ENCODE data around the gene TOM1L2.

TOM1L2 gene

DNA sequence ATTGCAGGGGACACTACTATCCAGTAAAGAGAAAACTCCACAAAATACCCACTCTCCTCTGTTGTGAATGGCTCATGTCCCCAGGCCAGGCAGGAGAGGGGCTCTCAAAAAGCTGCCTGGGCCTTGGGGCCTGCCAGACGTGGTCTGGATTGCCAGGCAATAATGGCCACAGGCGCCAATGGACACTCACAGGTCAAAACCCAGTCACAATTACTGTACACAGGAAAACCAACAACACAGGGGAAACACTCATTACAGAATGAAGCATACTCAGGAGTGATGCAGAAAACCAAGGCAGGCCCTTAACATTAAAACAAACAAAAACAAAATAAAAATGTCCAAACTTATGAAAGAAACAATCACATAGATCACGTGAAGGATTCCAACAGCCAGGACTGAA, 100.3 kb downstream of the TOM1L2 start:
- no peak for DNase-seq

DNA sequence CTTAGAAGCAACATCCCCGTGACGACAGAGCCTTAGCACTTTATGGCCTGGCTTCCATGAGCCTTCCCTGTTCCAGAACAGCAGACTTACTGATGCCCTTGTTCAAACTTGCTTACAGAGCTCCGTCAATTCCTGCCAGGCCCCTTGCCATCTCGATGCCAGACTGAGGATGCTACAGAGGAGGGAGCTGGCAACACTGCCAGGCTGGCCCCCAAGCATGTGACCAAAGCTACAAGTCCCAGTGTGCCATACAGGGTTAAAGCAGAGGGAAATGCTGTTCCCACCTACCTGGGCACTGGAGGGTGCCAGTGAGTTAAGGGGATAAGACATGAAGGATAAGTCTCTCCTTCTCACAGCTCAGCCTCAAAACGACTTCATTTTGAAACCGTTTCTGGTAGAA, 102.0 kb downstream of the TOM1L2 start:
- peak; percentile 4 for DNase-seq

DNA sequence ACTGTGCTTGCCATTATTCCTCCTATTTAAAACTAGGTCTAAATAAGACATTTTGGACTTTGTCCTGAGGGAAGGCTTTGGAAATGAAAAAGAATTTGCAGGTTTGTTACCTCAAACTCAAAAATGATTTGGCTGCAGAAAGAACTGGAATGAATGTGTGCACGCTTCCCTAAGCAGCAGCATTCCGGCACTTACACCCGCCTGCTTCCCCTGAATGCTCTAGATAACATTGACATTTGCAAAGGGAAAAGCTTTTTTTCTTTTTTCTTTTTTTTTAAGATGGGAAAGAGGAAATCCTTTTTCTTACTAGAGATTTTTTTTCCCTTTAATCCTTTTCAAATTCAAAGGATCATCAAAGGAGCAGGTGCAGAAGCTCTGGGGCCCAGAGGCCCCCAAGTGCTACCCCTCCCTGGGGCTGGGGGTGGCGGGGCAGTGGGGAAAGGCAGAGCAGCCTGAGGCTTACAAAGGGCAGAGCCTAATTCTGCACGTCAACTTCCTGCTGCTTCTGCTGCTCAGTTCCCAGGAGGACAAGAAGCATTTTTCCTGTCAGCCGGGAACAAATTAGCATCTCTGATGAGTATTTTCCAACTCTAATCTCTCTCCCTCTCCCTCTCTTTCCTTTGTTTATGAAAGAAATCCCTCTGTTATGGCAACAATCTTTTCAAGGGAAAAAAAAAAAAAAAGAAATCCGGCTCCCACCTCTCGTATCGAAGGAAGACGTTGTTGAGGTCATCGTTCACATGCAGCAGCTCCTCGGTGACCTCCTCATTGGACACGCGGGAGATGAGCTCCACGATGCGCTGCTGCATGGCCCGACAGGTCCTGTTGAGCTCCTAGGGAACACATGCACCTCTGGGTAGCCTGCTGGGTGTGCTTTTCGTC, 103.3 kb downstream of the TOM1L2 start:
- DNase-seq = no peak

DNA sequence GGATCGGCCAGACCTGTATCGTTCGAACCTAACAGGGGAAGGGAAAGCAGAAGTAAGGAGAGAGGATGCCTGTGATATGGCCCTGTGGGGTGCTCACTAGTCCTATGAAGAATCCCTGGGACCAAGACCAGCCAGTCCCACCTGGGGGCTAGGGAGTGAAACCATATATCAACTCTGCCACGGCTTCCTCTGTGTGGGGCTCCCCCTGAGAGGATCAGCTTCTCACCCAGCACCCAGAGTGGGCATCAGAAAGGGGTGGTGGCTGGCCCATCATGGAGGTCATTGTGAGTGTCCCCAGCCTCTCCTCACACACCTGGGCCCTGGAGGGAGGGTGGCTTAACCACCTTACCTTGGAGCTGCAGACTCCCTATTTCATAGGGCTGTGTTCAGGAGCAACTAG, 105.3 kb downstream of the TOM1L2 start:
- no peak for DNase-seq

DNA sequence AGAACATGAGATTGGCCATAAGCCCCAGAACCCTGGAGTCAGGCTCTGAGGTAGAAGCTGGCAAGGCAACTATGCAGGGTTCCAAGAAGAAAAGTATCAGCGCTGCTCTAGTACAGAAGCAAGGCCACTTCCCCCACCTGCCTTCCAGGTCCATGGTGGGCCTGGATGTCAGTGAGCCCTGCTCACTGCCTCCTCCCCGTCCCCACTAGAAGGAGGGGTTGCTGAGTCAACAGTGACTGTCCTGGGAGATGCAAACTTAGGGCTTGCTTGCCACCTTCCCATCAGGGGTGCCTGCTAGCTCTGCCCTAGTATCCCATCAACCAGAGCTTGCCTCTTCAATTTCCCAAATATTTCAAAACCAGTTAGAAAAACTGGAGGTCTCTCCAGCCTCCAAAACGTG, 105.8 kb downstream of the TOM1L2 start:
- DNase-seq = no peak

DNA sequence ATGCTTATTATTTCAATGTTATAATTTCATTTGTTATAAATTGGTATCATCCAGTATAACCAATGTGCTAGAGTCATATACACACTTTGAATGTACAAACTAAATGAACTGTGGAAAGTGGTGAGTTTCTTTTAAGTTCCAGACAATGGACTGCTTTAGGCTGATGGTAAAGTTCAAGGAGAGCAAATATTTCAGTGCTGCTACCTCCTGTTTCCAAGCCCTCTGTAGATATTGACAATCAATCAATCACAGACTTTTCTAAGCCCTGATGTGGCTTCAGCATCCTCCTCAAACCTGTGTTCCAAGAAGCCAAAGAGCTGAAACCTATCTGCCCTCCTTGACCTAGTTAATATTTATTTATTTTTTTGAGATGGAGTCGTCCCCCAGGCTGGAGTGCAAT, 107.2 kb downstream of the TOM1L2 start:
- no peak for DNase-seq

DNA sequence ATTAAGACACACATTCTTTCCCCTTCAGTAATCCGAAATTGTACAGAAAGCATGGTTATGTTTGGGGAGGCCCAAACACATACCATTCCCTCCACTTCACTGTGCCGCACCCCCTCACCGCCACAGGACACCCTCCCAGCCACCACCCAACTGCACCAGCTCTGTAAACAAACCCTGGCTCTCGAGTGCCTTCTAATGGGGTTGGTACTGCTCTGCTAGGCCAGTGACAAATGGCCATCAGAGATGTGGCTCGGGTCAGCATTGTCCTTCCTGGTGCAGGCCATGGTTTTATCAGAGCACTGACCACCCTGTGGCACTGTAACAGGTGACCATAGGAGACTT, 111.5 kb downstream of the TOM1L2 start:
- DNase-seq = no peak

DNA sequence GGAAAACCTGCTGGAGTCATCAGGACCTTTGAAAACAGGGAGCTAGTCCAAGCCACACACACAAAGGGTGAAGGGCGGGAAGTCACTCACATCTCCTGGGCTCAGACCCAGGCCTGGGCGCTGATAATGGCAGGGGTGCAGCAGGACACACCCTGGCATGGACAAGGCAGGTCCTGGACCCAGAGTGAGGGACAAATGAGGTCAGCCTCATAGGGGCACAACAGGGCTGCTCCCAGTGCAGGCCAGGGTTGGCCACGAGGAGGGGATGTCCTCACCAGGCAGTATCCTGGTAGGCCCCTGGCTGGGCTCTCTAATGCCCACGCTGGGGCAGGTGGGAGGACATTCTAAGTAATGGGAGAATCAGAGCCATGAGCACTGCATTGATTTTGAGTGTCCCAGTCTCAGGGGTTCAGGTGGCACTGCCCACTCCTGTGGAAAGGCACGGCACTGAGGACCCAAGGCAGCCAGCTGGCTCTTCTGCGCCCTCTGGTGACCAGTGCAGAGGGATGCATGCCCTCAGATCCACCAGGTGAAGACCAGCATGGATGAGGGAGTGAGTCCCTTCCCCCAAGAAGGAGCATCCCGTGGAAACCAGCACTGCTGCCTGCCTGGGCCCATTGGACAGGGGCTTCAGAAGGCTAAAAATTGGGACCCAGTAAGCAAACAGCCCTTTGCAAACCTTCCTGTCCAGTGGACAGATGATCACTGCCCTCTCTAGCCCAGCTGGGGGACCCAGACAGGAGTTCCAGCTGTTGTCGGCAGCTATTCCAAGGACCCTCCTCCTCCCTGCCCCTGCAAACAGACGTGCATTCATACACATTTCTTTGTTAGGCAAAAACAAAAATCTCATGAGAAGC, 112.1 kb downstream of the TOM1L2 start:
- peak; percentile 52 for DNase-seq

DNA sequence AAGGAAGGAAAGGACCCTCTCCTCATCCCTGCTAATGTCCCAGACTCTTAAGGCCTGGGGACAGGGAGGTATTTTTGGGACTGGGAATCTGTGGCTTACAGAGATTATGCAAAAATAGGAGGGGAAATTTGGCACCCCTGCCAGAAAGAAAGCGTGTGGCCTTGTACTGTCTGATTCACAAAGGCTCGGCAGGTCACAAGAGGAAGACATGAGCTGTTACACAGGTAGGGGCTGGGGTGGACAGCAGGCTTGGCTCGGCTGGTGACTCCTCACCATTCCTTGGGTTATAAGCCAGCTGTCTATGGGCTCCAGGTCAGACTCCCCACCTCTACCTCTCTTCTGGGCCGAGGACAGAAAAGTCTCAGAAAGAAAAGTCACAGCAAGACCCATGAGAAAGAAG, 114.7 kb downstream of the TOM1L2 start:
- no peak for DNase-seq

DNA sequence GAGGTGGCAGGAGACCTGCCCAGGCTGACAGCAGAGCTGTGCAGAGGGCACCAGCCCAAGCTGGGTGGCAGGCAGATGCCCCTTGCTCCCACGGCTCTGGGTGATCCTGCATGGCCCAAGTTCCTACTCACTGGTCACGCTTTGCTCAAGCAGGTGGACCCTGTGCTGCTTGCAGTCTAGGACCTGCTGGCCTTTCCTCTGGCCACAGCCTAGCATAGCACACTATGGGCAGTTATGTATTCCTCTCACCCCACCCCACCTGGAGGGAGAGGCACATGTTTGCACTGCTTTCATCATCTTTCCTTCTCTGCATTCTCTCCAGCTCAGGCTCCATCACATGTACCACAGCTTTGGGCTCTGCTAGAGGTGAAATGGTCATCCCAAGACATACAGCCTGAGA, 115.8 kb downstream of the TOM1L2 start:
- no peak for DNase-seq

DNA sequence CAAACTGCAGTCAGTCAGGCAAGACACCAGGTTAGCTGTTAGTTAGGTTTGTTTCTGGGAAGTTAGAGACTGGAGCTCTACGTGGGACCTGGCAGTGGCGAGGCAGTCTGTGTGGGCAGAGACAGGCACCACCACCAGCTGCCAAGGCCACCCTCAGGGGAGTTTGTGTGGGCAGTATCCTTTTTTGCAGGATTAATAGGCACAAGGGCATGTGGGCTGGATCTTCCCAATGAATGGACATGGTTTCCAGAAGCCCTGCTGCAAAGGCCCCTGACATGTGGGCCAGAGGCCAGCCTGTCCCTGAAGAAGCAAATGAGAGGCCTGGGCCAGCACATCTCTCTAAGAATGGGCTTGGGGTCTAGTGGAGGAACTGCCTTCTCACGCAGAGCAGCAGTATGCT, 116.2 kb downstream of the TOM1L2 start:
- DNase-seq = peak; percentile 12

DNA sequence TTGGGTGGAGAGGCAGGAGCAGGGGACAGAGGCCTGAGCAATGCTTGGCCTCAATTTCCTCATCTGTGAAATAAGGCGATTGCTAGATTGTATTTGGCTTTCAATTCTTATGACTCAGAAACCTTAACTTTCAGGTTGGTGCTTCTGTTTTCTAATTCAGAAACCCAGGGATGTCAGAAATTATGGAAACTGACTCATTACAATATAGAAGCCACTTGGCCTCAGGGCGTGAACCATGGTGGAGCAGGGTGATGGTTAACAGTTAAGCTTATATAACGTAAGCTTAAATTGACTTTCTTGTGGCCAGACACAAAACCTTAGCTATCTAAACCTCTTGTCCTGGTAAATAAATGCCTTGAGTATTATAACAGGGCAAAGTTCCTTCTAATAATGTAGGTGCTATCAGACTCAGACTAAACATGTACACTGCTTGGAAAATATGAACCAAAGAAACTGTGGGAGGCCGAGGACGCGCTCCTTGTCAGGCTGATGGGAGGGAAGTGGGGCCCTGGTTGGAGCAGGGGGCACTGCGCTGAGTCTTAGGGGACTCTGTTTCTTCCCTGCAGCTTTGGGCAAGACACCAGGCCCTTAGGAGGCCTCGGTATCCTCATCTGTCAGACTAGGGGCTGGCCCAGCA, 118.3 kb downstream of the TOM1L2 start:
- no peak for DNase-seq

DNA sequence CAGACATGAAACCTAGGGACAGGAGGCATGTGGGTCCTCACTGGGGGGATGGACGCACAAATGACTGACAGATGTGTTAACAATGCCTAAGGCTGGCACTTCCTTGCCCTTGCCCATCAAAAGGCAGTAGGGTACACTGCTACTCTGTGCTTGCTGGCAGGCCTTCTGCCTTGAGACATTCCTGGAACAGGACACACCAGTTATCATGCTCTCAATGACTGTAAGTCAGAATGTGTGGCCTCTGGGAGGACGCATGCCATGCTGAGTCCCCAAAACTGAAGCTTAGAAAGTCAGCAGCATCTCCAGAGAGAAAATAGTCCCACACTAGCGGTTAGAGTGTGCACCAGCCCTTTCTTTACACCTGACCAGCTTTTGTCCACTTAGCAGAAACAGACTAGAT, 119.3 kb downstream of the TOM1L2 start:
- no peak for DNase-seq

DNA sequence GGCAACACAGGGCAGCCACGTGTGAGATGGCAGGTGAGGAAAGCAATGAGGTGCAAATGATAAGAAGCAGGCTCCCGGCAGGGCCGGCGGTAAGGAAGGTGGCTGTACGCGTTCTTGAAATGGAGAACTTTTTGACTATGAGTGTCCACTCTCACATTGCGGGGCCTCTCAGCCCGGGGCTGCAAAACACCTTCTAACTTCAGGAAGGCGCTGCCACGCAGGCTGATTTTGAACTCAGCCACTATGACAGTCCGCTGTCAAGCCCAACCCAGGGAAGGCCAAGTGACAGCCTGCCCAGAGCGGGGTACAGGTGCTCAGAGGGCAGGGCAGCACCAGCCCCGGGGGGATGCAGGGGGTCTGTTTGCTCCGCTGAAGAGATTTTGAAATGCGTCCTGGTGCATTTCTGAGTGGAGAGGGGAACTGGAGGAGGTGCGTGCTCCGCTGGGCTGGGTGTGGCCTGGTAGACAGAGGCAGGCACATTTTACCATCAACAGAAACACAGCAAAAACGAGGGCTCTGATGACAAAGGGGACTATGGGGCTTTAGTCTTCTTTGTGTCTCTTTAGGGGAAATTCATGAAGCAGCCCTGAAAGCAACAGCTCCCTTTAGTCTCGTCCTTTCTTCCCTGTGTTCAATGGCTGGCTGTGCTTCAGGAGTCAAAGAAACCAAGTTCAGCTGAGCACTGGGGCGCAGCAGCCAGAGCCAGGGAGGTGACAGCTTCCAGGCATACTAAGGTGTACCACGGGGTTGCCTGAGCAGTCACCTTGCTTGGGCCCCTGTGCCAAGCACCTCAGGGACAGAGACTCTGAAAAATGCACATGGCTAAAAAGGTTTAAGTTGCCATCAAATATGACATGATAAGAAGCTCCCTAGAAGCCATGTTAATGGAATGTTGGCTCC, 120.8 kb downstream of the TOM1L2 start:
- no peak for DNase-seq

DNA sequence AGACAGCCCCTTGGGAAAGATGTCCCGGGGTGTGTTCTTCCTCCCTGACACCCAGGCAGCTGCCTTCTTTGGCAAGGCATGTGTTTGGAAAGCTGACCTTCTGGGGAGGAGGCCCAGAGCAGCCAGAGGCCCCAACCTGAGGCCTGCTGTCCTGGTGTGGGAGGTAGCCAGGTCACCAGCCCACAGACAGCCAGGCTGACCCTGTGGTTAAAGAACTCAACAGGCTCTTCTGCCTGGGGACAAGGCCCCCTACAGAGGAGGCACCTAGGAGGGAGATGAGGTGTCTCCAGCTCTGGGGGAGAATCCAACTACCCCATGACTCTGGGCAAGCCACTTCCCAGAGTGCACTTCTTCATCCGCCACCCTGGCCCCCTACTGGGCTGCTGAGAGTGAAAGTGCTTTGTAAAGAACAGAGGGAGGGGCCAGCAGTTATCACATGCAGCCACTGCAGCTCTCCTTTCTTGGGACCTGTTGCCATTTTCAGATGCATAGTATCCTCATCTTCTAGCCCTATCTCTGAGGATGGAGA, 122.3 kb downstream of the TOM1L2 start:
- DNase-seq = peak; percentile 59

DNA sequence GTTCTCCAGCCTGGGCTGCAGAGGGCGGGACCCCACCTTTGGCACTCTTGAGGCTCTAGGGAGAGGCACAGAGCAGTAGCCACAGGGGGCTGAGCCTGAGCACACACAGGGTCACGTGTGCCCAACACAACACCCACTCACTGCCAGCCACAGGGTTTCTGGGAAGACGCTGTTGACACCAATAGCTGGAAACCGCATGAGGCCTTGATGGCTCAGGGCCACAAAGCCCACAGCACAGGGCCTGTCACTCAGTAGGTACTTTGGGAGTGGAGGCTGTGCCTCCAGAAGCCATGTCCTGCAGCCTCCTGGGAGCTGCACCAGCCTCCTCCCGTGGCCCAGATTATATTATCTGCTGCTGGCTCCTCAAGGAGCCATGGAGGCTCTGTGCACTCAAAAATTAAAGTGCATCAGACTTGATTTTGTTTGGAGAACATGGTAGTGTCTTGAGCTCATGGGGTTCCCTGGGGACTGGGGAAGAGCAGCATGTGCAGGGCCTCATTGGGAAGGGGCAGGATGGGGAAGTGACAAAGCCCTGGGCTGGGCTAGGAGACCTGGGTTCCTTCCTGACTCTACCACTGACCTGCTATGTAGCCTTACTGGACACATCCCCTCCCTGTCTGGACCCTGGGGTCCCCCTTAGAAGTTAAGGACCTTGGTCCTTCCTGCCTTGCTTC, 122.9 kb downstream of the TOM1L2 start:
- peak; percentile 88 for DNase-seq

DNA sequence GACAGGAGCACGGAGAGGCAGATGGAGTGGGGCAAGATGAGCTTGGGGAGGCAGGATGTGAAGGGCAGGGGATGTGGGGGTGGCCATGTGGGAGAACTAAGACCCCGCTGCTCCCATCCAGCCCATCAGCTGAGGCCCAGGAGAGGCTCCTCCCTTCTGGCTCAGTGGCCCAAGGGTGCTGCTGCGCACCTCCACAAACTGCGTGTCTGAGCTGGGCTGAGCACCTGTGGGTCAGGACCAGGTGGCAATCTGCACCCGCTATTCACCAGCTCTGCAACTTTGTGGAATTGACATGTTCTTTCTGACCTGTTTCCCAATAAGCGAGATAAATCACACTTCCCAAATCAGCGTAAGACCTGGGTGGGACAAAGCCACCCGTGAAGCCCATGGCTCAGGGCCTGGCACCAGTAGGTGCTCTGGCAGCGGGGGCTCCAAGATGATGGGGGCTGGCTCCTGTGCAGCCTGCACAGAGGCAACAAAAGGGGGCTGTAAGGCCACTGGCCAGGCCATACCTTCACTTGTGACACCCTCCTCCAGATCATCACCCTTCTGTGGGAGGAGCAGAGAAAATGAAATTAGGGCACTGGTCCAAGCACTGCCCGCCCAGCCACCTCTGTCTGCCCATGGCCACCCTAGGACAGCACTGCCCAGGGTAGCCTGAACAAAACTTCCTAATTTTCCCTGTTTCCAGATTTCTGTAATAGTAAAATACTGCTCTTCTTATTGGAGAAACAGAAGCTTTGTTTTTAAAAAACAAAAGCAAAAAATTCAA, 123.7 kb downstream of the TOM1L2 start:
- DNase-seq = no peak

DNA sequence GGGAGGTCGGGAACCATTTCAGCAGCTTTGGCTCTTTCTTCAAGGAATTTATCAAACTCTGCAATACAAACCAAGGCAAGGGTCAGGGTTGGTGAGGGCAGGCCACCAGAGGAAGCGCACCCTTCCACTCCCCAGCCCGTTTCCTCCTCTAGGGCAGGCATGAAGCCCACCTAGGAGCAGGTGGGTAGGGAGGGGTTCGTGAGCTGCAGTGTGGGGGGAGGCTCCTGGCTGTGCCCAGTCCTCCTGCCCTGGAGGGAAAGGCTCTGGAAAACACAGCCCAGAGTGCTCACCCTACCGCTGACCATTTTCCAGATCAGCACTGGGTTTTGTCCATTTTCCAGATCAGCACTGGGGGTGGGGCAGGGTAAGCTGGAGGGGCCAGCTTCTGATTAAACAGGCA, 124.5 kb downstream of the TOM1L2 start:
- no peak for DNase-seq

DNA sequence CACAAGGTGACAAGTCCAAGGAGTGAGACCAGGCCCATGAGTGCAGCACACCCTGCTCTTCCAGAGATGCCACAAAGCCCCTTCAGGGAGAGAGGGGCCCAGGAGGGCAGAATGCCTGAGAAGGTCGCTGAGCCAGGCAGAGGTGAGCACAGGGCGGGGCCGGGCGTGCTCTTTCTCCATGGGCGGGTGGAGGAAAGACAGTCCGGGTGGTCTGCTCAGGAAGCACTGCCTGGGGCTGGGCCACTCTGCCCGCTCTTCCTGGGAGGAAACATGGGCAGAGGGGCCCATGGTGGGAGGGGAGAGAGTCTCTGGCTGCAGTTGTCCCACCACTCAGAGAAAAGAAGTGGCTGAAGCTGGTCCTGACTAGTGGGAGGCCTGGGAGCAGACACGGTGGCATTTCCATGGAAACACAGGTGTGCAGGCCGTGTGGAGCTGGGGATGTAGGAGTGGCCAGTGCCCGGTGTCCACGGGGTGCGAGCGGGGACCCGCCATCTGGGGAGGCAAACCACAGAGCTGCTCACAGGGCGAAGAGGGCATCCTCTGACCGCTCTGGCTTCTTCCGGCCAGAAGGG, 125.0 kb downstream of the TOM1L2 start:
- DNase-seq = no peak

DNA sequence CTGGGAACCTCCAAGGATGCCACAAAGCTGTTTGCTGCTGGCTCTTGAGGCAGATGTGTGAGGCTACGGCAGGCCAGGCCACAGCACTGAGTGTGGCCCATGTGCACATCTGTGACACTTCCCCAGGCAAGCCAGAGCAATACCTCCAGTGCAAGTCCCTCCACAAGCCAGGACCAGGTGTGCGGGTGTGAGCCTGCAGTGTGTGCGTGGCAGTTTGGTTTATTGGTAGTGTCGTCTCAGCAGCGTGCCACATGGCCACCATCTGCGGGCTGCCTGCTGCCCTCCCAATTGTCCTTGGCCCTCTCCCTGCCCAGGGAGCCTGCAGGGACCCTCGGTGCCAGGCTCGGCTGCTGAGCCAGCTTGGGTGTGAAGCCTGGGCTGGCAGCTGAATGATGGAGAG, 125.6 kb downstream of the TOM1L2 start:
- DNase-seq = no peak

DNA sequence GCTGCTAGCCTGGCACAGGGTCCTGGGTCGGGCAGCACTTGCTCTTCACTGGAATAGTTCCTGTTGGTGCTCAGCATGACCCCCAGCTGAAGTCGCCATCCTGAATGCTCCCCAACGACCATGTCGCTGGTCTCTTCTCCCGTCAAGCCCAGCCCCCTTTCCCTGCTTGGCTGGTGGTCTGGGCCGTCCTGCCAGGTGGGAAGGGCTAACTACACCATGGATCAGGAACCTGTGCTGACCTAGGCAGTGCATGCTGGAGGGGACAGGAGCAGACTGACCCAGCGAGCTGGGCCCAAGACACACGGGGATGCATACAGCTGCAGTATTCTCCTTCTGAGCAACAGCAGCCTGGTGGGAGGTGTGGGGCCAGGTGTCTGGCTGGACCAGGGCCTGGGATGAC, 126.2 kb downstream of the TOM1L2 start:
- no peak for DNase-seq
